Measurements from ENCODE around the gene PKN3.

Gene PKN3

DNA sequence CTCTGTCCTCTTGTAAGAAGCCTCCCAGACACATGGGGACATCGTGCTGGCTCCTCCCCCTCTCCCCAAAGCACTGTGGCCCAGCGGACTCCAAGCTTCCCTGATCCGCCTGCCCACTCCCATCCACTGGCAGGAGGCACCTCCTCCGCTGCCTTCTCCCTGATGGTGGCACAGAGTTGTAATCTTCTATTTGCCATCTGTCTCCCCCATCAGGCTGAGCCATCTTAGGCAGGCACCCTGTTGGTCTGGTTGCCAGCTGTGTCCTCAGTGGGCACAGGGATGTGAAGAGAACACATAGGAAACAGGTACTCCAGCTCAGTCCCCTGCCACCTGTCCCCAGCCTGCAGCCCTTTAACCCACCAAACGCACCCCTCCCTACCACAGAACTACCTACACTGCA is 27.0 kb downstream of the PKN3 start:
- Histone ChIP-seq H3K4me3 (ENCODE audit: low read depth, low read length) (no peak overlapping the region), H3K4me1 (ENCODE audit: control insufficient read depth, insufficient read depth, low read length) (peaks cover 6% of the 10 kb centered on the region; the same call in 1 of the 2 replicates), H3K36me3 (ENCODE audit: control insufficient read depth, insufficient read depth, low read length) (peaks cover 4% of the 10 kb centered on the region), H3K9ac (ENCODE audit: low read length) (no peak overlapping the region), H3K27ac (ENCODE audit: low read depth, low read length) (no peak overlapping the region), H3K27me3 (ENCODE audit: control insufficient read depth, insufficient read depth, low read length) (no peaks in the 10 kb centered on the region), H3K9me3 (ENCODE audit: control insufficient read depth, insufficient read depth, low read depth, low read length) (no peaks in the 10 kb centered on the region)

DNA sequence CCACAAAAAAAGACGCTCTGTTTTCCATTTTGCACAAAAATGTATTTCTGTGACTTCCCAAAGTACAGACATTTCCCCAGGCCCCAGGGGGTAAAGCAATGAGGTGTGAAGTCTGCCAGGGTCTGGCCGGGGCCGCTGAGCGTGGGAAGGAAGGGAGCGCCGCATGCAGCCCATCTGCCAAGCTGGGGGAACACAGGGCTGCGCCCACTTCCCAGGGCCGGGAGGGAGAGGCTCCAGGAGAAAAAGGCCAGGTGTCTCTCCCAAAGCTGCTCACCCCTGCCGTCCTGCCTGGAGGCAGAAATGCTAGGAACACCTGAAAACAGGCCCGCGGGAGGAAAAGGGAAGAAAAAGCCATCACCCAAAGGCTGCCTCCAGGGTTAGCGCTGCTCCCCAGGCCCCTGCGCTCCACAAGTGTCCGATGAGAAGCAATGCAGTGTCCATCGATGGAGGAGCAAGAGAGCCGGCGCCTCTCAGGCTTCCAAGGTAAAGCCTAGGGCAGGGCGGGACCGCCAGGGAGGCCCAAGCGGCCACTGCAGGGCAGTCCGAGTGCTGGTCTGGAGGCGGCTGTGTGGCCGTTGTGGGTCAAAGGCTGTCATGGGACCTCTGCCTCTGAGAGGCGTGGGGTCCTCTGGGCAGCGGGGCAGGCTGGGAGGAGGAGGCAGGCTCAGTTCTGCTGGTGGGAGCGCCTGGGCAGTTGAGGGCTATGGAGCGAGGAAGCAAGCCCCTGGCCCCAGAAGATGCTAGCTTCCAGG is 27.6 kb downstream of the PKN3 start:
- no peaks in the 10 kb centered on the region for H3K27me3 ChIP-seq (ENCODE audit: control insufficient read depth, insufficient read depth, low read length)
- peaks cover 6% of the 10 kb centered on the region; the same call in 1 of the 2 replicates for H3K4me1 ChIP-seq (ENCODE audit: control insufficient read depth, insufficient read depth, low read length)
- H3K9me3 ChIP-seq (ENCODE audit: control insufficient read depth, insufficient read depth, low read depth, low read length), result no peaks in the 10 kb centered on the region
- H3K4me3 ChIP-seq (ENCODE audit: low read depth, low read length), result no peak overlapping the region
- H3K36me3 ChIP-seq (ENCODE audit: control insufficient read depth, insufficient read depth, low read length), result peaks cover 6% of the 10 kb centered on the region
- H3K27ac ChIP-seq (ENCODE audit: low read depth, low read length), result peak overlapping the region; percentile 41; the same call in 1 of the 2 replicates
- no peak overlapping the region for H3K9ac ChIP-seq (ENCODE audit: low read length)

DNA sequence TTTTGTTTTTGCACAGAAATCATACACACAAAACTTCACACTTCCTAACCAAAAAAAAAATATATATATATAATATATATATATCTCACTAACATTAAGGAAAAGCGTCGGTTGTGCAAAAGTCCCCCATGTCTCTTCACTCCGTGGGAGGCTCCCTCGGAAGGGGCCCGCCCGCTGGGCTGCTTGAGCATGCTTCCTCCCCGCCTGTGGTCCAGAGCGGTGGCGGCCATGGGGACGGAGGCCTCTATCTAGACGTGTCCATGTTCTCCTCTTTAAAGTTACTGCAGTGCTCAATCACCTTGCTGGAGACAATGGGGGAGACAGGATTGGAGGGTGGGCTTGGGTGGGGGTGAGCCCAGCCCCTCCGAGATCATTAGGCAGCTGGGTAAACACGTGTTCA is 28.8 kb downstream of the PKN3 start:
- no peak overlapping the region for H3K9ac ChIP-seq (ENCODE audit: low read length)
- peaks cover 3% of the 10 kb centered on the region; the same call in 1 of the 2 replicates for H3K4me1 ChIP-seq (ENCODE audit: control insufficient read depth, insufficient read depth, low read length)
- H3K4me3 ChIP-seq (ENCODE audit: low read depth, low read length), result no peak overlapping the region
- no peak overlapping the region for H3K27ac ChIP-seq (ENCODE audit: low read depth, low read length)
- no peaks in the 10 kb centered on the region for H3K27me3 ChIP-seq (ENCODE audit: control insufficient read depth, insufficient read depth, low read length)
- H3K36me3 ChIP-seq (ENCODE audit: control insufficient read depth, insufficient read depth, low read length), result peaks cover 11% of the 10 kb centered on the region
- H3K9me3 ChIP-seq (ENCODE audit: control insufficient read depth, insufficient read depth, low read depth, low read length), result no peaks in the 10 kb centered on the region

DNA sequence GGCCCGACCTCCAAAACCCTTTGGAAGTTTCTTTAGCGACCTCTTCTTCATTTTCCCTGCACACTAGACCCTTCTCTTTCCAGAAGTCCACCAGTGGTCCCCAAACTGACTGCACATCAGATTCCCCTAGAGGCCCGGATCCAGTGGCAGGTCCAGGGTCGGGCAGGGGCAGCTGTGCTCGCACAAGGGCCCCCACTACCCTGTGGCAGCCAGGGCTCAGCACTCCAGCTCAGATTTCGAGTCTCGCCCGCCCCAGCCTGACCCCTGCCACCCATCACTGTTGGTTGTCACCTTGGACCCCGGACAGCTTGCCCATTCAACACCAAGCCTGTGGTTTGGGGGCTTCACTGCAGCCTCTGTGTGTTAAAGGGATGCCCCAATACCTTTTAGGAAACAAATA is 29.4 kb downstream of the PKN3 start:
- Histone ChIP-seq H3K27ac (ENCODE audit: low read depth, low read length) (no peak overlapping the region), H3K4me1 (ENCODE audit: control insufficient read depth, insufficient read depth, low read length) (peaks cover 3% of the 10 kb centered on the region; the same call in 1 of the 2 replicates), H3K9me3 (ENCODE audit: control insufficient read depth, insufficient read depth, low read depth, low read length) (no peaks in the 10 kb centered on the region), H3K4me3 (ENCODE audit: low read depth, low read length) (no peak overlapping the region), H3K27me3 (ENCODE audit: control insufficient read depth, insufficient read depth, low read length) (no peaks in the 10 kb centered on the region), H3K9ac (ENCODE audit: low read length) (no peak overlapping the region), H3K36me3 (ENCODE audit: control insufficient read depth, insufficient read depth, low read length) (peaks cover 11% of the 10 kb centered on the region)

DNA sequence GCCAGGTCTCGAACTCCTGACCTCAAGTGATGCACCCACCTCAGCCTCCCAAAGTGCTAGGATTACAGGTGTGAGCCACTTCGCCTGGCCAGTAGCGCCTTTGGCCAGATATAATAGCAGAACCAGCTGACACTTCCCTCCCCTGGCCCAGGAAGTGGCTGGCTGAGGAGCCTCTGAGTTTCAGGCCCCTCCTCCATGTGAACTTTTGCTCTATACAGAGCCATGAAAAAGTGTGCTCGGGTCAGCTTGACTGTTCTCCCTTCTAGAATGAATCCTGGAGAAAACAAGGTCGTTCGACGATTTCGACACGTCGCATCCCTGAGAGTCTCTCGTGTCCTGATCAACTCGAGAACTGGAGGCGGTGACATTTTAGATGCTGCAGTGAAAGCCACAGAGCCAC is 30.3 kb downstream of the PKN3 start:
- Histone ChIP-seq H3K36me3 (ENCODE audit: control insufficient read depth, insufficient read depth, low read length) (peaks cover 11% of the 10 kb centered on the region), H3K4me3 (ENCODE audit: low read depth, low read length) (no peak overlapping the region), H3K27ac (ENCODE audit: low read depth, low read length) (no peak overlapping the region), H3K9me3 (ENCODE audit: control insufficient read depth, insufficient read depth, low read depth, low read length) (no peaks in the 10 kb centered on the region), H3K27me3 (ENCODE audit: control insufficient read depth, insufficient read depth, low read length) (no peaks in the 10 kb centered on the region), H3K9ac (ENCODE audit: low read length) (no peak overlapping the region), H3K4me1 (ENCODE audit: control insufficient read depth, insufficient read depth, low read length) (peaks cover 3% of the 10 kb centered on the region; the same call in 1 of the 2 replicates)

DNA sequence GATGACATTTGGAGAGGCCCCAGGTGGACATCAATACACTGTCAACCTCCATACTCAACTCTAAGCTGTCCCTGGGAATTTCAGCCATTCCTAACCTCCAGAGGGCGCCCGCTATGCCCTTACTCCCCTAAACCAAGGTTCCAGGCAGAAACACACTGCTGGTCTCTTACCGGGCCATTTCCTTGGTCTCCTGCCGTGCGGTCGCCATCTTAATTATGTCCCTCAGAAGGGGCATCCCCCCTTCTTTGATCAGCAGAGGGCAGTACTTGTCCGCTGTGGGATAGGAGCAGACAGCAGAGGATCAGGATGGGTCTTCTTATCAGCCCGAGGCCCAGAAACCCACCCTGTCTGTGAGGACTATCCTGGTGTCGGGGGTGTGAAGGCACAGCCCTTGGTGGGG is 31.0 kb downstream of the PKN3 start:
- no peaks in the 10 kb centered on the region for H3K9me3 ChIP-seq (ENCODE audit: control insufficient read depth, insufficient read depth, low read depth, low read length)
- H3K27ac ChIP-seq (ENCODE audit: low read depth, low read length), result no peak overlapping the region
- H3K4me3 ChIP-seq (ENCODE audit: low read depth, low read length), result no peak overlapping the region
- H3K27me3 ChIP-seq (ENCODE audit: control insufficient read depth, insufficient read depth, low read length), result no peaks in the 10 kb centered on the region
- H3K9ac ChIP-seq (ENCODE audit: low read length), result no peak overlapping the region
- H3K36me3 ChIP-seq (ENCODE audit: control insufficient read depth, insufficient read depth, low read length), result peaks cover 11% of the 10 kb centered on the region
- H3K4me1 ChIP-seq (ENCODE audit: control insufficient read depth, insufficient read depth, low read length), result peaks cover 3% of the 10 kb centered on the region; the same call in 1 of the 2 replicates

DNA sequence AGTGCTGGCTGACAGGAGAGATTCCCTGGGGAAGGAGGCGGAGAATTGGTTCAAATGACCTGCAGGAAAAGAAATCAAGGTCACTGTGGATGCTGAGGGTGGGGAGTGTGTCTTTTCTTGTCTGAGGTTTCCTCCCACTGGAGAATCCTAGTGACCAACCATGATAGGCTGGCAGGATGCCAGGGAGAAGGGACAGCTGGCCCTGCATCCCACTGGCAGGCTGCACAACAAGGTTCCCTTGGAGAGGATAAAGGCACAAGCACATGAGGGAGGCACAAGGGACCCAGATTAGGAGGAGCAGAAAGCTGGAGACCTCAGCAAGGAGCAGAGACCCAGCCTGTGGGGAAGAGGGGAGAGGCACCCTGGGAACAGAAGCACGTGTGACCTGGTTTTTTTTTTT is 33.1 kb downstream of the PKN3 start:
- no peak overlapping the region for H3K4me3 ChIP-seq (ENCODE audit: low read depth, low read length)
- H3K36me3 ChIP-seq (ENCODE audit: control insufficient read depth, insufficient read depth, low read length), result peaks cover 16% of the 10 kb centered on the region
- 0 out of 2 replicates have a peak, but pooled peaks cover 3% of the 10 kb centered on the region for H3K4me1 ChIP-seq (ENCODE audit: control insufficient read depth, insufficient read depth, low read length)
- no peaks in the 10 kb centered on the region for H3K9me3 ChIP-seq (ENCODE audit: control insufficient read depth, insufficient read depth, low read depth, low read length)
- H3K27ac ChIP-seq (ENCODE audit: low read depth, low read length), result no peak overlapping the region
- no peak overlapping the region for H3K9ac ChIP-seq (ENCODE audit: low read length)
- H3K27me3 ChIP-seq (ENCODE audit: control insufficient read depth, insufficient read depth, low read length), result no peaks in the 10 kb centered on the region

DNA sequence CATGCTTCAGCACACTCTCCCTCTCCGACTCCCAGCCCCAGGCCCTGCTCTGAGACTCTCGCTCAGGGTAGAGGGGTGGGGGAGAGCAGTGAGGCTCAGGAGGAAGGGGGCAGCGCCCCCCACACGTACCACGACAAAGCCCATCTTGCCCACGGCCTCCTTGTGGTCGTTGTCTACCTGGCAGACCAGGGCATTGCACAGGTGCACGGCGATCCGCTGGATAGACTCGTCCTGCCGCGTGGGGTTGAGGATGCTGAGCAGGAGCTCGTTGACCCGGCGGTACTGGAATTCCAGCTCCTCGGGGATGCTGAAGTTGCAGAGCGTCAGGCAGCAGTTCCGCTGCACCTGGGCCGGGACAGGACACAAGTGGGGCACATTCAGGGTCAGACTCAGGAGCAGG is 40.1 kb downstream of the PKN3 start:
- H3K9me3 ChIP-seq (ENCODE audit: control insufficient read depth, insufficient read depth, low read depth, low read length), result no peaks in the 10 kb centered on the region
- H3K4me3 ChIP-seq (ENCODE audit: low read depth, low read length), result no peak overlapping the region
- H3K36me3 ChIP-seq (ENCODE audit: control insufficient read depth, insufficient read depth, low read length), result peaks cover 8% of the 10 kb centered on the region
- no peaks in the 10 kb centered on the region for H3K27me3 ChIP-seq (ENCODE audit: control insufficient read depth, insufficient read depth, low read length)
- no peak overlapping the region for H3K27ac ChIP-seq (ENCODE audit: low read depth, low read length)
- H3K4me1 ChIP-seq (ENCODE audit: control insufficient read depth, insufficient read depth, low read length), result no peaks in the 10 kb centered on the region
- H3K9ac ChIP-seq (ENCODE audit: low read length), result no peak overlapping the region

DNA sequence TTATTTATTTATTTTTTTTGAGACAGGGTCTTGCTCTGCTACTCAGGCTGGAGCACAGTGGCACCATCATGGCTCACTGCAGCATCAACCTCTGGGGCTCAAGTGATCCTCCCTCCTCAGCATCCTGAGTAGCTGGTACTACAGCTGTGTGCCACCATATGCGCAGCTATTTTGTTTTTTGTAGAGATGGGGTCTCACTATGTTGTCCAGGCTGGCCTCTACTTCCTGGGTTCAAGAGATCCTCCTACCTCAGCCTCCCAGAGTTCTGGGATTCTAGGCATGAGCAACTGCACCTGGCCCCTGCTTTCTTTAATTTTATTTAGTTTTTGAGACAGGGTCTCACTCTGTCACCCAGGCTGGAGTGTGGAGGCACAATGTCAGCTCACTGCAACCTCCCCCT is 41.1 kb downstream of the PKN3 start:
- Histone ChIP-seq H3K4me3 (ENCODE audit: low read depth, low read length) (no peak overlapping the region), H3K27me3 (ENCODE audit: control insufficient read depth, insufficient read depth, low read length) (no peaks in the 10 kb centered on the region), H3K9ac (ENCODE audit: low read length) (no peak overlapping the region), H3K4me1 (ENCODE audit: control insufficient read depth, insufficient read depth, low read length) (no peaks in the 10 kb centered on the region), H3K9me3 (ENCODE audit: control insufficient read depth, insufficient read depth, low read depth, low read length) (no peaks in the 10 kb centered on the region), H3K27ac (ENCODE audit: low read depth, low read length) (no peak overlapping the region), H3K36me3 (ENCODE audit: control insufficient read depth, insufficient read depth, low read length) (peaks cover 8% of the 10 kb centered on the region)

DNA sequence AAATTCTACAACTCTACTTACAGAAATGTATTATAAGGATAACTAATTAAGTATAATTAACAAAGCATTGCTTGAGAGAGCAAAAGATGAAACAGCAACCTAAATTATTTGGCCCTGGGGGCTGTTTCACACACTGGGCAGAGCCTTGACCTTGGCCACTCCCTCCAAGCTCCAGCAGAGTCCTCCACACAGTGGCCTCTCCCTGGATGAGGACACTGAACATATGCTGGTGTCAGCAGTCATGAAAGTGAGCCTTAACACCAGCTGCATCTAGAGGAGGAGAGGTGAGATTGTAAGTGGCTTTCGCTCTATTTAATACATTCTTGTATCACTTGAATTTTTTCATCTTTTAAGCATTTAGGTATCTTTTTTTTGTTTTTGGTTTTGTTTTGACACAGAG is 44.9 kb downstream of the PKN3 start:
- Histone ChIP-seq H3K9me3 (ENCODE audit: control insufficient read depth, insufficient read depth, low read depth, low read length) (no peaks in the 10 kb centered on the region), H3K27ac (ENCODE audit: low read depth, low read length) (no peak overlapping the region), H3K4me1 (ENCODE audit: control insufficient read depth, insufficient read depth, low read length) (no peaks in the 10 kb centered on the region), H3K36me3 (ENCODE audit: control insufficient read depth, insufficient read depth, low read length) (peaks cover 20% of the 10 kb centered on the region), H3K27me3 (ENCODE audit: control insufficient read depth, insufficient read depth, low read length) (no peaks in the 10 kb centered on the region), H3K9ac (ENCODE audit: low read length) (no peak overlapping the region), H3K4me3 (ENCODE audit: low read depth, low read length) (no peak overlapping the region)

DNA sequence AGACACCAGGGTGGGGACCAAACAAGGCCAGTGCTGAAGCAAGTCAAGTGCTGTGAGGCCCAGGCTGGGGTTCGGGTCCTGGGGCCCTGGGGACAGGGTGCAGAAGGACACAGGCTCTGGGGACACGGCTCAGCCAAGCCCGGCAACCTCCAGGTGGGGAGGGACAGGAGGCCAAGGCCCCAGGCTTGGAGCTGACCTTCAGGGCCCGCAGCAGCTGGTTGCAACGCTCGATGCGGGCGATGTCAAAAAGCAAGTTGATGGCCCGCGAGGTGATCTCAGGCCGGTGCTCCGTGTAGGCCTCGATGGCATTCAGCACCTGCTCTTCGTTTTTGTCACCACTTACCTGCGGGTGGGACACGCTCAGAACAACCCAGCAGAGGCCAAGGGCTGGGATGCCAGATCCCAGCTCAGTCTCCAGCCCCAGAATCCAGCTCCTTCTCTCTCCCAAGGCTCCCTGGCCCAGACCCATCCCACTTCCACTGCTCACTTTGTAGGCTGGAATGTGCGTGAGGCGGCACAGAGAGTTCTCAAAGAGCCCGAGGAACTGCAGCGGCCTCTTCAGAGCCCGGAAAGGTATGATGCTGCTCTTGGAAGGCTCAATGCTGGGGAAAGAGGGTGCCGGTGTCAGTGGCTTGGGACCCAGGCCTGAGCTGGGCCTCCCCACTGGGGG is 48.8 kb downstream of the PKN3 start:
- Histone ChIP-seq H3K27ac (ENCODE audit: low read depth, low read length) (no peak overlapping the region), H3K9ac (ENCODE audit: low read length) (no peak overlapping the region), H3K27me3 (ENCODE audit: control insufficient read depth, insufficient read depth, low read length) (no peaks in the 10 kb centered on the region), H3K36me3 (ENCODE audit: control insufficient read depth, insufficient read depth, low read length) (peaks cover 31% of the 10 kb centered on the region), H3K4me1 (ENCODE audit: control insufficient read depth, insufficient read depth, low read length) (no peaks in the 10 kb centered on the region), H3K9me3 (ENCODE audit: control insufficient read depth, insufficient read depth, low read depth, low read length) (no peaks in the 10 kb centered on the region), H3K4me3 (ENCODE audit: low read depth, low read length) (no peak overlapping the region)
